Caco-2 (cell line): Measurements from ENCODE around the gene IL10RA. TPM values are rescaled to one million over a fixed set of nuclear protein-coding genes. Genes with fewer than 3 reads are reported as not detected.

ENCODE experiments used
- BruUV-seq: library from RNA; stranded (reverse); fragments of 400-500 nt; replicated peaks from 2 replicates; lab custom pipeline; 2021; lab: Mats Ljungman, UMichigan
- CTCF ChIA-PET: fragments of 300-600 bp; sonication (Branson Sonifier 250); formaldehyde crosslinking; loops from one replicate; lab custom pipeline; 2022; ENCODE audit warnings: antibody characterized with exemption; lab: Charles Lee
- POLR2A ChIA-PET: fragments of 300-600 bp; sonication (Branson Sonifier 250); formaldehyde crosslinking; loops from one replicate; lab custom pipeline; 2022; ENCODE audit warnings: antibody characterized with exemption; lab: Charles Lee
- DNase-seq, 2 experiments: peaks; one replicate each; pipeline versions ENCODE4 v3.0.0 to v3.0.0-alpha.2; 2020 to 2022
- H3K27me3 ChIP-seq: replicated peaks from 2 replicates; pipeline ENCODE4 v1.6.0; 2011; ENCODE audit warnings: low read length; ENCODE audit not compliant: control insufficient read depth, insufficient read depth
- H3K36me3 ChIP-seq: 2 replicates; pipeline ENCODE4 v1.5.1; 2011; ENCODE audit warnings: low read length; ENCODE audit not compliant: control insufficient read depth, insufficient read depth
- H3K4me1 ChIP-seq: fragments of 250-450 bp; sonication (Bioruptor Pico); 2 replicates; pipeline ENCODE4 v1.5.1; 2020; ENCODE audit warnings: mild to moderate bottlenecking
- H3K4me3 ChIP-seq: 2 replicates; pipeline ENCODE4 v1.5.1; 2011; ENCODE audit warnings: low read depth, mild to moderate bottlenecking, control low read depth, low read length
- H3K9me3 ChIP-seq: fragments of 250-450 bp; sonication (Bioruptor Pico); 2 replicates; pipeline ENCODE4 v1.5.1; 2020; ENCODE audit warnings: mild to moderate bottlenecking, moderate library complexity
- H3K27ac Mint-ChIP-seq: one replicate; pipeline ENCODE4 v1.8.0; 2022; ENCODE audit warnings: mixed read lengths; ENCODE audit not compliant: unreplicated experiment
- H3K27me3 Mint-ChIP-seq: one replicate; pipeline ENCODE4 v1.8.0; 2022; ENCODE audit warnings: mixed read lengths; ENCODE audit not compliant: insufficient read depth, unreplicated experiment
- H3K36me3 Mint-ChIP-seq: one replicate; pipeline ENCODE4 v1.8.0; 2022; ENCODE audit warnings: mild to moderate bottlenecking, mixed read lengths; ENCODE audit not compliant: insufficient read depth, unreplicated experiment
- H3K4me1 Mint-ChIP-seq: one replicate; pipeline ENCODE4 v1.8.0; 2022; ENCODE audit warnings: low read depth, mixed read lengths; ENCODE audit not compliant: unreplicated experiment
- H3K4me3 Mint-ChIP-seq: one replicate; pipeline ENCODE4 v1.8.0; 2022; ENCODE audit warnings: mild to moderate bottlenecking, moderate library complexity, mixed read lengths; ENCODE audit not compliant: unreplicated experiment
- H3K9me3 Mint-ChIP-seq: one replicate; pipeline ENCODE4 v1.8.0; 2022; ENCODE audit warnings: mixed read lengths; ENCODE audit not compliant: unreplicated experiment
- intact Hi-C: fragments of 100-400 bp; cut with micrococcal nuclease; formaldehyde crosslinking; loops from one replicate; pipeline ENCODE4 v1.10.0; 2022; ENCODE audit not compliant: unreplicated experiment
- total RNA-seq: library from RNA; stranded (reverse); gene quantifications from 2 replicates; pipeline ENCODE4 v1.2.3, GENCODE V29; 2022
- TF ChIP-seq, protein P1 (sequence below), 2 experiments: fragments of 200-600 bp in 1 of 2; IDR thresholded peaks; 1 replicate in 1 of 2; 2 replicates in 1 of 2; pipeline versions ENCODE4 v1.5.1 to v1.8.0; 2011 to 2022; ENCODE audit warnings: antibody characterized with exemption in 1 of 2, control low read depth in 1 of 2, inconsistent platforms in 1 of 2, low read depth in 1 of 2, low read length in 1 of 2, mild to moderate bottlenecking in 1 of 2, moderate library complexity in 1 of 2; ENCODE audit not compliant: insufficient read depth in 1 of 2, severe bottlenecking in 1 of 2, unreplicated experiment in 1 of 2

The IL10RA gene
- total RNA-seq, 1 experiment from 2014 or later: 1.6 TPM

DNA sequence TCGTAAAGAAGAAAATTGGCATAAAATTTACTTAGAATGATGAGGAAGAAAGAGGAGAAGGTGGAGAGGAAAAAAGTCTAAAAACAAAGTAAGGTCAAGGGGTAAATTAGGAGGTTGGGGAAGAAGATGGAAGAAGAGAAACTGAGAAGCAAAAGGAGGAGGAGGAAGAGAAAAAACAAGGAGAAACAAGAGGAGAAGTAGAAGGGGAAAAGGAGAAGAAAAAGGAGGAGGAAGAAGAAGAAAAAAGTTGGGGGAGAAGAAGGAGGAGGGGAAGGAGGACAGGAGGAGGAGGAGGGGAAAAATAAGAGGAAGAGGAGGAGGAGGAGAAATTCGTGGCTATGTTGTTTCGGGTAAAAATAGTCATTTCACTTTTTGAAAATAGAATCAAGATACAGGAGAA, 42.4 kb downstream of the IL10RA start:
- Histone ChIP-seq H3K4me1 (no peaks in the 10 kb centered on the region), H3K9me3 (0 out of 2 replicates have a peak, but pooled peaks cover 4% of the 10 kb centered on the region), H3K27me3 (no peaks in the 10 kb centered on the region; the same call in none of the 2 replicates), H3K36me3 (no peaks in the 10 kb centered on the region), H3K4me3 (no peak overlapping the region)
- no TSS peak for BruUV-seq
- Mint-ChIP-seq H3K4me1 (no peaks in the 10 kb centered on the region), H3K27me3 (peaks cover 31% of the 10 kb centered on the region), H3K9me3 (no peaks in the 10 kb centered on the region), H3K36me3 (no peaks in the 10 kb centered on the region), H3K27ac (no peak overlapping the region), H3K4me3 (no peak overlapping the region)
- intact Hi-C loops: no loop called here
- TF ChIP-seq, protein P1, sequence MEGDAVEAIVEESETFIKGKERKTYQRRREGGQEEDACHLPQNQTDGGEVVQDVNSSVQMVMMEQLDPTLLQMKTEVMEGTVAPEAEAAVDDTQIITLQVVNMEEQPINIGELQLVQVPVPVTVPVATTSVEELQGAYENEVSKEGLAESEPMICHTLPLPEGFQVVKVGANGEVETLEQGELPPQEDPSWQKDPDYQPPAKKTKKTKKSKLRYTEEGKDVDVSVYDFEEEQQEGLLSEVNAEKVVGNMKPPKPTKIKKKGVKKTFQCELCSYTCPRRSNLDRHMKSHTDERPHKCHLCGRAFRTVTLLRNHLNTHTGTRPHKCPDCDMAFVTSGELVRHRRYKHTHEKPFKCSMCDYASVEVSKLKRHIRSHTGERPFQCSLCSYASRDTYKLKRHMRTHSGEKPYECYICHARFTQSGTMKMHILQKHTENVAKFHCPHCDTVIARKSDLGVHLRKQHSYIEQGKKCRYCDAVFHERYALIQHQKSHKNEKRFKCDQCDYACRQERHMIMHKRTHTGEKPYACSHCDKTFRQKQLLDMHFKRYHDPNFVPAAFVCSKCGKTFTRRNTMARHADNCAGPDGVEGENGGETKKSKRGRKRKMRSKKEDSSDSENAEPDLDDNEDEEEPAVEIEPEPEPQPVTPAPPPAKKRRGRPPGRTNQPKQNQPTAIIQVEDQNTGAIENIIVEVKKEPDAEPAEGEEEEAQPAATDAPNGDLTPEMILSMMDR (IDR thresholded peaks at IDR 0.05; ENCODE audit: insufficient read depth in 1 of 2, low read depth in 1 of 2, low read length in 1 of 2, severe bottlenecking in 1 of 2, unreplicated experiment in 1 of 2): no peak
- CTCF ChIA-PET: interaction anchor here (1.2 kb wide), 1 partner anchor 25 kb away, joined by 3 read pairs; no protein-coding TSS in a partner anchor
- POLR2A ChIA-PET: no interaction called here
- no peak for DNase-seq

DNA sequence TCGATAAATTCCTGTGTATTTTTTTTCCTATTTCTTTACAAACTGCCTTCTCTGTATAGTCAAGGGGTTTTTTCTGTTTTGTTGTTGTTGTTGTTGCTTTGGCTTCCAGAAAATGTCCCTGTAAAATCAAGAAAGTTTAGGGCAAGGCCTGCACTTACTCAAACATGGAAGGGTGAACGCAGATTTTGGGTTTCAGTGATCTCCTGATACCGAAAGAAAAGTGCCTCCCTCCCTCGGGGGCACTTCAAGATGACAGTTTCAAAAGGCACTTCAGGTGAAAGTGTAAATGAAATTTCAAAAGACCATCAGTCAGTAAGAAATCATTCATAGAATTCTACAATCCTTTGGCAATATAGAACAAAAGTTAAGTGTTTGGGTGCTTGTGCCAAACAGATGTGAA, 47.2 kb downstream of the IL10RA start:
- DNase-seq: no peak
- Mint-ChIP-seq H3K27me3 (peaks cover 33% of the 10 kb centered on the region), H3K9me3 (no peaks in the 10 kb centered on the region), H3K36me3 (no peaks in the 10 kb centered on the region), H3K27ac (no peak overlapping the region), H3K4me3 (no peak overlapping the region), H3K4me1 (no peaks in the 10 kb centered on the region)
- Histone ChIP-seq H3K4me3 (no peak overlapping the region), H3K4me1 (no peaks in the 10 kb centered on the region), H3K9me3 (no peaks in the 10 kb centered on the region), H3K36me3 (no peaks in the 10 kb centered on the region), H3K27me3 (no peaks in the 10 kb centered on the region; the same call in 1 of the 2 replicates)
- TF ChIP-seq, protein P1 (IDR thresholded peaks at IDR 0.05; ENCODE audit: insufficient read depth in 1 of 2, low read depth in 1 of 2, low read length in 1 of 2, severe bottlenecking in 1 of 2, unreplicated experiment in 1 of 2): no peak
- no TSS peak for BruUV-seq
- intact Hi-C loops: no loop called here
- POLR2A ChIA-PET: no interaction called here
- CTCF ChIA-PET: no interaction called here

DNA sequence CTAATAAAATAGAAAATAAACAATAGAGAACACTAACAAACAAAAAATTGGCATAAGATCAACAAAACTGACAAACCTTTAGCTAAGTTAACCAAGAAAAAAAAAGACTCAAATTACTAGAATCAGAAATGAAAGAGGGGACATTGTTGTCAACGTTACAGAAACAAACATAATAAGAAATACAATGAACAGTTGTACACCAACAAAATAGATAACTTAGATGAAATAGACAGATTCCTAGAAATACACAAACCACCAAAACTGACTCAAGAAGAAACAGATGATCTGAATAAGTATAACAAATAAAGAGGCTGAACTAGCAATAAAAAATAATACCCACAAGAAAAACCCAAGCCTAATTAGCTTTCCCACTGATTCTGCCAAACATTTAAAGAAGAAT, 55.9 kb downstream of the IL10RA start:
- H3K36me3 Mint-ChIP-seq: no peaks in the 10 kb centered on the region
- peaks cover 32% of the 10 kb centered on the region for H3K27me3 Mint-ChIP-seq

More for the DNA sequence above, 55.9 kb downstream of the IL10RA start:
- Mint-ChIP-seq H3K4me3 (no peak overlapping the region), H3K9me3 (no peaks in the 10 kb centered on the region), H3K4me1 (no peaks in the 10 kb centered on the region), H3K27ac (no peak overlapping the region)
- H3K9me3 ChIP-seq: no peaks in the 10 kb centered on the region
- H3K36me3 ChIP-seq: no peaks in the 10 kb centered on the region
- POLR2A ChIA-PET: no interaction called here
- intact Hi-C loops: no loop called here
- TF ChIP-seq, protein P1 (IDR thresholded peaks at IDR 0.05; ENCODE audit: insufficient read depth in 1 of 2, low read depth in 1 of 2, low read length in 1 of 2, severe bottlenecking in 1 of 2, unreplicated experiment in 1 of 2): no peak
- CTCF ChIA-PET: interaction anchor here (0.6 kb wide), 1 partner anchor 217 kb away, joined by 3 read pairs; no protein-coding TSS in a partner anchor
- H3K27me3 ChIP-seq: no peaks in the 10 kb centered on the region
- no peak for DNase-seq
- no peaks in the 10 kb centered on the region for H3K4me1 ChIP-seq
- no peak overlapping the region for H3K4me3 ChIP-seq
- no TSS peak for BruUV-seq
